LNCAP (cell line): ENCODE results near the gene CEMIP.

Experiments used
- TF ChIP-seq, protein P1 (sequence below): fragments of 450-650 bp; IDR thresholded peaks from 2 replicates; pipeline ENCODE4 v1.5.1; 2017; ENCODE audit warnings: mild to moderate bottlenecking

The CEMIP gene

DNA sequence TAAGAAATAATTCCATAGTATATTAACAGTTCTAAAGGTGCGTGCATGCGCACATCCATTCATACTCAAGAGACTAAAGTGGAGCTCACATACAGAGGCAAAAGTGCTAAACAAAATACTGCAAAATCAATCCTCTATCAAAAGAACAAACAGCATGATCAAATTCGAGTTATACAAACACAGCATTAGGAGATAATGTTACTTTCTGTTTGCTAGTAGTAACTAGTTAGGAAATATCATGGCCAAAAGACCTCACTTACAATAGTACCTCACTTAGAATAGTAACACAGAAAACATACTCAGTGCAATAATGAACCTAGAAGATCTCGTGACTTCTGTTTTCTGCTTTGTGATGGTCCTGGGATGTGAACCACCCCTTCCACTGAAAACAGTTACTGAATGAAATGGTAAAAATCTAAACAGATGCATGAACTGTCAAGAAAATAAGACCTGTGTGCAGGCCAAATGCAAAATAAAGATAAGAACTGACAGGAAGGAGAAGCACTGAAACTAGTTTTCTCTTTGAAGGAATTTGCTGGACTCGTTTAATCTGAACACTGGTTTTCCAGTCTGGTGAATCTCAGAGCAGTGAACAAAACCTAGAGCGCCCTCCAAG lies 20.9 kb upstream of the CEMIP start:
- TF ChIP-seq, protein P1, sequence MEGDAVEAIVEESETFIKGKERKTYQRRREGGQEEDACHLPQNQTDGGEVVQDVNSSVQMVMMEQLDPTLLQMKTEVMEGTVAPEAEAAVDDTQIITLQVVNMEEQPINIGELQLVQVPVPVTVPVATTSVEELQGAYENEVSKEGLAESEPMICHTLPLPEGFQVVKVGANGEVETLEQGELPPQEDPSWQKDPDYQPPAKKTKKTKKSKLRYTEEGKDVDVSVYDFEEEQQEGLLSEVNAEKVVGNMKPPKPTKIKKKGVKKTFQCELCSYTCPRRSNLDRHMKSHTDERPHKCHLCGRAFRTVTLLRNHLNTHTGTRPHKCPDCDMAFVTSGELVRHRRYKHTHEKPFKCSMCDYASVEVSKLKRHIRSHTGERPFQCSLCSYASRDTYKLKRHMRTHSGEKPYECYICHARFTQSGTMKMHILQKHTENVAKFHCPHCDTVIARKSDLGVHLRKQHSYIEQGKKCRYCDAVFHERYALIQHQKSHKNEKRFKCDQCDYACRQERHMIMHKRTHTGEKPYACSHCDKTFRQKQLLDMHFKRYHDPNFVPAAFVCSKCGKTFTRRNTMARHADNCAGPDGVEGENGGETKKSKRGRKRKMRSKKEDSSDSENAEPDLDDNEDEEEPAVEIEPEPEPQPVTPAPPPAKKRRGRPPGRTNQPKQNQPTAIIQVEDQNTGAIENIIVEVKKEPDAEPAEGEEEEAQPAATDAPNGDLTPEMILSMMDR: no peak

DNA sequence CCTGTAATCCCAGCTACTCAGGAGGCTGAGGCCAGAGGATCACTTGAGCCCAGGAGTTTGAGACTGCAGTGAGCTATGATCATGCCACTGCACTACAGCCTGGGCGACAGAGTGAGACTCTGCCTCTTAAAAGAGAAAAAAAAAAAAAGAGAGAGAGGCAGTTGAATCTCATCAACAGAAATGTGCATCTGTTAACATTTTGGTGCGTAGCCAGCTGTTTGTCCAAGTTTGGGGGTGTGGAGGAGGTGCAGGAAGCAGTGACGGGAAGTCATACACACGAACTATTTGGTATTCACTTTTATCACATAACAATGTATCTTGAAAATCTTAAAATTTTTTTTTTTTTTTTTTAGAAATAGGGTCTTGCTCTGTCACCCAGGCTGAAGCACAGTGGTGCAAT lies 18.2 kb upstream of the CEMIP start:
- TF ChIP-seq, protein P1: no peak

DNA sequence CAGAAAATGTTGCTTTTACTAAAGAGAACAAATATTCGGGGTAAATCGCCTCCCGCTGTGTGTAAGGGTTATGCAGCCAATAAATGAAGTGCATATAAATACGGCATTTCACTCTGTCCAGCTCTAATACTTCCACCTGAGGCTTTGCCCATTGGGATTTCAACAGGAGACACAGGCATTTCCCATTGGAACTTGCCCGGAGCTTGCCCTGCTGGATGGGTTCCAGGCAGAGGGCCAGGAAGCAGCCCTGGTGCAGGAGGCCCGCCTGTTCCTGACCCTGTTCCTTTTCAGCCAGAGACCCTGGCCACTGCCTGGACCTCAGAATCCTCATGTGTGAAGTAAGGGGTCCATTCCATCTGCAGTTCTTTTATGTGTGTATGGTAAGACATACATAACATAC lies 17.4 kb upstream of the CEMIP start:
- TF ChIP-seq, protein P1: no peak

DNA sequence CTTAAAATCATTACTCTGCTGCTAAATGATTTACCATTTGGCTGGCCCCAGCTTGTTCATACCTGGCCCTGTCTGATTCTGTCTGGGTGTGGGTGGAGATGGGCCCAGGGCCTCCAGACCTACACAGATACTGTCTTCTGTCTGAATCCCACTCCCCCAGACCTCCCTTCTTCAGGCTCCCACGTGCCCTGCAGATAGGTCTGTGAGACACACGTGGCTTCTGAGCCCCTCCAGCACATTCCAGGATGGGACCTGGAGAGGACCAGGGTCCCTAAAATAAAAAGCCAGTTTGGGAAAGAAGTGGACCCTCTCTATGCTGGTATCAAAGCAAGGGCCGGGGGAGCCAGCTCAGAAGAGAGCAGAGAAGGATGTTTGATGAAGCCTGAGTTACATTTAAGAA lies 14.6 kb upstream of the CEMIP start:
- TF ChIP-seq, protein P1: no peak

DNA sequence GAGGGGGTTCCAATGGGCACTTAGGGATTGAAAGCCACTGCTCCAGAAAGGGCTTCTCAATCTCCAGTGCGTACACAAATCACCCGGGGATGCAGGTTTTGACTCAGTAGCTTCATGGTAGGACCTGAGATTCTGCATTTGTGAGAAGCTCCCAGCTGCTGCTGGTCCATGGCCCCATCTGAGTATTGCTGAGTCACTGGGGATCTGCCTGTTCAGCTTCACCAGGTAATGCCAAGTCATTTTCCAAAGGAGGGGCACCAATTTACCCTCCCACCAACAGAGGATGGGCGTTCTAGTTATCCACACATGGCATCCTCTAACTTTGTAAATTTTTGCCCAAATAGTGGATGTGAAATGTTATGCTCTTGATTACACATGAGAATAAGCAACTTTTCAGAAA lies 12.9 kb upstream of the CEMIP start:
- TF ChIP-seq, protein P1: no peak

DNA sequence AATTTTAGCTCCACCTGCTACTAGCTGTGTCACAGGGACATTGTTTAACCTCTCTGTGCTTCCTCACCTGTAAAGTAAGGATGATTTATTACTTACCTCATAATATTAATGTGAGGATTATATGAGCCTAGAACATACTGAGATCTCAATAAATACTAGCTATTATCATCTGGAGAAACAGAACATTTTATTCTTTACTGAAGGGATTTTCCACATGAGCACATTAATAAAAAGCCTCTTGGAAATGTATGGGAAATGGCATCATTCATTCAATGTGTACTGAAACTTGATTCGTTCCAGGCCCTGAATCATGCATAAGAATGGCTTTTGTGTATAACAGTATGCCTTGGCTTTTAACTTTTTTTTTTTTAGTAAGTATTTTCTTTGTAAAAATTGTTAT lies 11.0 kb upstream of the CEMIP start:
- TF ChIP-seq, protein P1: no peak

DNA sequence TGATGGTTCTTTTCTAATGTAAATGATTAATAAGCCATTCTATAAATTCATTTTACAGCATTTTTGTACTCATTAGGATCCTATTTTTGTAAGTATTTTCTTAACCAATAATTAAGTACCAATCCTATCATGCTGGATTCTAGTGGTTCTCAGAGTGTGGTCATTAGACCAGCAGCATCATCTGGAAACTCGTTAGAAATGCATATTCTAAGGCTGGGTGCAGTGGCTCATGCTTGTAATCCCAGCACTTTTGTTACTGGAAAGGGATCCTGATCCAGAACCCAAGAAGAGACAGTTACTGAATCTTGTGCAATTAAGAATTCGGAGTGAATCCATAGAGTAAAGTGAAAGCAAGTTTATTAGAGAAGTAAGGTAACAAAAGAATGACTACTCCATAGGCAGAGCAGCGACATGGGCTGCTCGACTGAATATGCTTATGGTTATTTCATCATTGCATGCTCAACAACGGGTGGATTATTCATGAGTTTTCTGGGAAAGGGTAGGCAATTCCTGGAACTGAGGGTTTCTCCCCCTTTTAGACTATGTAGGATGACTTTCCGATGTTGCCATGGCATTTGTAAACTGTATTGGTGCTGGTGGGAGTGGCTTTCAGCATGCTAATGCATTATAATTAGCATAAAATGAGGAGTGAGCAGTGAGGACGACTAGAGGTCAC lies 9.9 kb upstream of the CEMIP start:
- TF ChIP-seq, protein P1: no peak
